Omental fat pad (tissue), 4 donors: ENCODE results near the gene SYT5. TPM values are rescaled to one million over a fixed set of nuclear protein-coding genes. Genes with fewer than 3 reads are reported as not detected.
"Not testable (repeated sequence)": the region's sequence is repeated elsewhere in the genome, so short reads cannot be mapped to it uniquely, and the experiment has no call there.

Source experiments
- ATAC-seq: fragments of 150-250 bp; one replicate; pipeline ENCODE4 v1.9.1; 2016; ENCODE audit warnings: mild to moderate bottlenecking, moderate library complexity; ENCODE audit not compliant: low FRiP score
- DNase-seq: peaks from one replicate; pipeline ENCODE4 v3.0.0-alpha.2; 2019; ENCODE audit warnings: low spot score
- total RNA-seq, 4 donors: library from RNA; depleted of rRNA; stranded (reverse); fragments of >200 nt; gene quantifications; one replicate each; pipeline ENCODE4 v1.1.0, GENCODE V29; 2016
- TF ChIP-seq, protein P1 (sequence below), 3 donors: fragments of 450-650 bp; IDR thresholded peaks; one replicate each; pipeline ENCODE4 v1.5.1; 2016 to 2017; ENCODE audit warnings: antibody characterized with exemption in 3 of 3, mild to moderate bottlenecking in 3 of 3, moderate library complexity in 2 of 3

SYT5 gene
- total RNA-seq, 4 donors from 2014 or later, result 0.28 TPM; not detected in 3

GRCh38 chr19:55216461-55217198, 36.5 kb upstream of the SYT5 start:
- ATAC-seq (peak; percentile 87), DNase-seq (peak; percentile 68)
- TF ChIP-seq, protein P1, sequence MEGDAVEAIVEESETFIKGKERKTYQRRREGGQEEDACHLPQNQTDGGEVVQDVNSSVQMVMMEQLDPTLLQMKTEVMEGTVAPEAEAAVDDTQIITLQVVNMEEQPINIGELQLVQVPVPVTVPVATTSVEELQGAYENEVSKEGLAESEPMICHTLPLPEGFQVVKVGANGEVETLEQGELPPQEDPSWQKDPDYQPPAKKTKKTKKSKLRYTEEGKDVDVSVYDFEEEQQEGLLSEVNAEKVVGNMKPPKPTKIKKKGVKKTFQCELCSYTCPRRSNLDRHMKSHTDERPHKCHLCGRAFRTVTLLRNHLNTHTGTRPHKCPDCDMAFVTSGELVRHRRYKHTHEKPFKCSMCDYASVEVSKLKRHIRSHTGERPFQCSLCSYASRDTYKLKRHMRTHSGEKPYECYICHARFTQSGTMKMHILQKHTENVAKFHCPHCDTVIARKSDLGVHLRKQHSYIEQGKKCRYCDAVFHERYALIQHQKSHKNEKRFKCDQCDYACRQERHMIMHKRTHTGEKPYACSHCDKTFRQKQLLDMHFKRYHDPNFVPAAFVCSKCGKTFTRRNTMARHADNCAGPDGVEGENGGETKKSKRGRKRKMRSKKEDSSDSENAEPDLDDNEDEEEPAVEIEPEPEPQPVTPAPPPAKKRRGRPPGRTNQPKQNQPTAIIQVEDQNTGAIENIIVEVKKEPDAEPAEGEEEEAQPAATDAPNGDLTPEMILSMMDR (IDR thresholded peaks at IDR 0.05), result no peak

GRCh38 chr19:55213547-55213946, 33.5 kb upstream of the SYT5 start:
- TF ChIP-seq, protein P1 (IDR thresholded peaks at IDR 0.05), result no peak
- no peak for ATAC-seq
- DNase-seq, result no peak

DNA sequence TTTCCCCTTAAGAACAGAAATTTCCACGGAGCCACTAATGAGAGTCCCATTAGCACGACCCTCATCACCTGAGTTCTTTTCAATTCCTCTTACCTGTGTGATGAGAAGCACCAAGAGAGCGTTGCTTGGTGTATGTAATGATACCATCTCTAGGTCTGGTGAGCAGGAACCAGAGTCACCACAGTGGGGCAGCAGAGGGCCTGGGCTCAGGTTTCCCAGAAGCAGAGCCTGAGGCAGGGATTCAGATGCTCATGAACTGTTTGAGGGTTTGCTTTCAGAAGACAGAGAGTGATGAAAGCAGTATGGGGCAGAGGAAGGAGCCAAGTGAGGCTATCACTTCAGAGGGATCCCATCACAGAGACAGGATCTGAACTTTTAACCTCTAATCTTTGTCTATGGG, 32.4 kb upstream of the SYT5 start:
- ATAC-seq (no peak), DNase-seq (no peak)
- TF ChIP-seq, protein P1 (IDR thresholded peaks at IDR 0.05), result no peak

DNA sequence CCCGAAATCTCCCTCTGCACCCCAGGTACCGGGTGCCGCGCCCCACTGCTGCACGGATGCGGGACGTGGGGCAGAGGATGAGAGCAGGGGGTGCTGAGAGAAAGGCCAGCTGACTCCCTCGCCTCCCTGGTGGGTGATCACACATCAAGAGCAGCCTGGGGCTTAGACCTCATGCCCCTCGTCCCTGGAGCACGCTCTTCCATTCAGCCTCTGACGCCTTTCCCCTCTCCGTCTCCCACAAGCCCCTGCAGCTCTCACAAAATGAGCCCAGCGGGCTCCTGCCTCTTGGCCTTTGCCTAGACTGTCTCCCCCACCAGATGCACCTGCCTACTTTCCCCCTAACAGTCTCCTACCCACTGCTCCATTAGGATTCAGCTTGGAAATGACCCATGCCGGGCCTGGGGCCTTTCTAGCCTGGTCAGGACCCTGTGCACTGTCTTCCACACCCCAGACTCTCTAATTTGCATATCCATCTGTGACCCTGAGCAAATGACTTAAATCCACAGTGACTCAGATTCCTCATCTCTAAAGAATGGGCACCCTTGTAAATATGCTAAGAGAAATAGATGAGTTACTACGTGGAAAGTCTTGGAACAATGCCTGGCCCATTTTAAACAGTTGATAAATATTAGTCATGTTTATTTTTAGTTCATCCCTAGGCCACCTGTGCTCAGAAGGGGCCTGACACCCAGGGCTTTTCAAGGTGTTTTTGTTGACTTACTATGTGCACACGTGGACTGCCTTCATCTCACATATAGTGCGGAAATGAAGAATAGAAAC, 29.8 kb upstream of the SYT5 start:
- ATAC-seq (peak; percentile 69), DNase-seq (no peak)
- TF ChIP-seq, protein P1 (IDR thresholded peaks at IDR 0.05), result no peak

DNA sequence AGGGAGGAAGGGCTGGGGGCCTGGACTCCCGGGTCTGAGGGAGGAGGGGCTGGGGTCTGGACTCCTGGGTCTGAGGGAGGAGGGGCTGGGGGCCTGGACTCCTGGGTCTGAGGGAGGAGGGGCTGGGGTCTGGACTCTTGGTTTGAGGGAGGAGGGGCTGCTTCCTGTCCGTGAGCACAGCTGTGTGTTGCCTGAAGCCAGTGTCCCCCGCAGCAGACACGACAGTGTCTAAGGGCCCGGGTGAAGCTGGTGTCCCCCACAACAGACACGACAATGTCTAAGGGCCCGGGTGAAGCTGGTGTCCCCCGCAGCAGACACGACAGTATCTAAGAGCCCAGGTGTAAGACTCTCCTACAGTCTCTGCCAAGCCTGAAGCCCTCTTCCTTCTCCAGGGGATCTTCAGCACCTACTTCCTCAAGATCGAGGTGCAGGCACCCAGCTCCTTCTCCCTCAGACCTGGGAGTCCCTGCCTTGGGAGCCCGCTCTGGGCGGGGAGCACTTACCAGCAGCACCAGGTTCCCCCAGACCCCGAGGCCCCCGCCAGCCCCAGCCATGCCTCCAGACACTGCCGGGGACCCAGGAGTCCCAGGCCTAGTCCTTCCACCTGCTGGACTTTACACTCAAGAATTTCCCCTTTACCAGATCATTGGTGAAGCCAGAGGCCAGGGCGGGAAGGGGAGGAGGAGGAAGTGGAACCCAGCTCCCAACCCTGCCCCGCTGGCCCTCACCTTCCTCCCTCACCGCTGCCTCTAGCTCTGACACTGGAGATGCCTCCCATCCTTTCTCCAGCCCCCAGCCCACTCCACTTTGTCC, 29.0 kb upstream of the SYT5 start, which contains the start of gene PTPRH:
Gene PTPRH, minus strand, starts transcription at position 622 of the 813 bp plus-strand sequence. Its CDS starts 68 bp downstream, at position 554.
- no peak for ATAC-seq
- TF ChIP-seq, protein P1 (IDR thresholded peaks at IDR 0.05), result no peak

GRCh38 chr19:55206664-55207500, 26.8 kb upstream of the SYT5 start:
- TF ChIP-seq, protein P1 (IDR thresholded peaks at IDR 0.05), result no peak
- ATAC-seq, result peak; percentile 95
- DNase-seq, result peak; percentile 61

More for the DNA sequence above, 29.0 kb upstream of the SYT5 start, which contains the start of gene PTPRH:
- DNase-seq, result no peak

DNA sequence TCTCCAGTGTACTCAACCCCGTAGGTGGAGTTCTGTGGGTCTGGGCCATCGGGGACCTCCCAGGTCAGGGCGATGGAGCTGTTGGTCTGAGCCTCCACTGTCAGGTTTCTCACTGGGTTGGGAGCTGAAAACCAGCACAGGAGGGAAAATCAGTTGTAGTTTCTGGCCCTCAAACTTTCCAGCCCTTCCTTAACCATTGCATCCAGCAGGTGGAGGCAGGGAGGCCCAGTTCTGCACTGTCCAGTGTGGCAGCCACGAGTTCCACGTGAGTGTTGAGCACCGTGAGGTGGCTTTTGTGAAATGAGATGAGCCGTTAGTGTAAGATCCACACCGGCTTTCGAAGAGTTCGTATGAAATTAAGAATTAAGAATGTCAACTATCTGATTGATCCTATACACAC, 22.1 kb upstream of the SYT5 start:
- not testable (repeated sequence) for DNase-seq, ATAC-seq
